Suppressor macrophage treated with lipopolysaccharide for 1 hour (primary cell): ENCODE measurements around the gene PKHD1.

Source experiments
- DNase-seq, 3 donors: peaks; one replicate each; pipeline ENCODE4 v3.0.0-alpha.2; 2020 to 2022

PKHD1 gene

GRCh38 chr6:51584163-51584562 is 503.2 kb downstream of the PKHD1 start:
- no peak for DNase-seq

- DNase-seq: no peak
Measured at GRCh38 chr6:51578994-51579393, 508.4 kb downstream of the PKHD1 start.

GRCh38 chr6:51578362-51578761 is 509.1 kb downstream of the PKHD1 start:
- no peak for DNase-seq

- DNase-seq: no peak
Measured at GRCh38 chr6:51574040-51574439, 513.4 kb downstream of the PKHD1 start.

- DNase-seq: no peak
Measured at GRCh38 chr6:51571168-51571567, 516.2 kb downstream of the PKHD1 start.

GRCh38 chr6:51570168-51570921 is 517.1 kb downstream of the PKHD1 start:
- no peak for DNase-seq

- no peak for DNase-seq
Measured at GRCh38 chr6:51569594-51569993, 517.8 kb downstream of the PKHD1 start.

- no peak for DNase-seq
Measured at GRCh38 chr6:51568771-51569170, 518.6 kb downstream of the PKHD1 start.

GRCh38 chr6:51565472-51565871 is 521.9 kb downstream of the PKHD1 start:
- no peak for DNase-seq
